ENCODE results near the gene KRTAP5-6. TPM values are rescaled to one million over a fixed set of nuclear protein-coding genes. Genes with fewer than 3 reads are reported as not detected.

Gene KRTAP5-6
- total RNA-seq, 1 donor from 2014 or later = not detected

- Mint-ChIP-seq H3K4me3 (no peak overlapping the region), H3K9me3 (no peaks in the 10 kb centered on the region), H3K36me3 (no peaks in the 10 kb centered on the region), H3K27ac (no peak overlapping the region), H3K4me1 (ENCODE audit: unreplicated experiment) (peaks cover 26% of the 10 kb centered on the region), H3K27me3 (peaks cover 61% of the 10 kb centered on the region)
- DNase-seq (ENCODE audit: extremely low spot score, unreplicated experiment) = no peak
- no peak for TF ChIP-seq CTCF (conservative IDR thresholded peaks at IDR 0.05)
Observed at GRCh38 chr11:1672613-1673350, 24.2 kb upstream of the KRTAP5-6 start.

GRCh38 chr11:1673446-1674172, 23.4 kb upstream of the KRTAP5-6 start:
- Mint-ChIP-seq H3K9me3 (no peaks in the 10 kb centered on the region), H3K36me3 (no peaks in the 10 kb centered on the region), H3K27ac (no peak overlapping the region), H3K4me1 (ENCODE audit: unreplicated experiment) (peaks cover 18% of the 10 kb centered on the region), H3K4me3 (no peak overlapping the region), H3K27me3 (peaks cover 54% of the 10 kb centered on the region)
- DNase-seq (ENCODE audit: extremely low spot score, unreplicated experiment) = no peak
- TF ChIP-seq CTCF (conservative IDR thresholded peaks at IDR 0.05) = no peak

- no peak for DNase-seq (ENCODE audit: extremely low spot score, unreplicated experiment)
- TF ChIP-seq CTCF (conservative IDR thresholded peaks at IDR 0.05) = no peak
- Mint-ChIP-seq H3K36me3 (no peaks in the 10 kb centered on the region), H3K4me3 (no peak overlapping the region), H3K9me3 (no peaks in the 10 kb centered on the region), H3K27ac (peak overlapping the region; percentile 22), H3K27me3 (peaks cover 52% of the 10 kb centered on the region), H3K4me1 (ENCODE audit: unreplicated experiment) (peaks cover 18% of the 10 kb centered on the region)
Observed at GRCh38 chr11:1674173-1675131, 22.5 kb upstream of the KRTAP5-6 start.

- Mint-ChIP-seq H3K36me3 (no peaks in the 10 kb centered on the region), H3K4me1 (ENCODE audit: unreplicated experiment) (peaks cover 18% of the 10 kb centered on the region), H3K4me3 (no peak overlapping the region), H3K27ac (peak overlapping the region; percentile 21), H3K27me3 (peaks cover 49% of the 10 kb centered on the region), H3K9me3 (no peaks in the 10 kb centered on the region)
- no peak for TF ChIP-seq CTCF (conservative IDR thresholded peaks at IDR 0.05)
- no peak for DNase-seq (ENCODE audit: extremely low spot score, unreplicated experiment)
Observed at GRCh38 chr11:1675536-1676228, 21.3 kb upstream of the KRTAP5-6 start.

- H3K36me3 Mint-ChIP-seq = no peaks in the 10 kb centered on the region
- no peak overlapping the region for H3K27ac Mint-ChIP-seq
- peaks cover 49% of the 10 kb centered on the region for H3K27me3 Mint-ChIP-seq
- peaks cover 18% of the 10 kb centered on the region for H3K4me1 Mint-ChIP-seq (ENCODE audit: unreplicated experiment)
- no peaks in the 10 kb centered on the region for H3K9me3 Mint-ChIP-seq
- no peak for TF ChIP-seq CTCF (conservative IDR thresholded peaks at IDR 0.05)
- DNase-seq (ENCODE audit: extremely low spot score, unreplicated experiment) = no peak
- no peak overlapping the region for H3K4me3 Mint-ChIP-seq
Observed at GRCh38 chr11:1676229-1676740, 20.7 kb upstream of the KRTAP5-6 start.

Data from type B pancreatic cell (in vitro differentiated cells).